Endothelial cell (in vitro differentiated cells): ENCODE results near the gene LYPLAL1. TPM values are rescaled to one million over a fixed set of nuclear protein-coding genes. Genes with fewer than 3 reads are reported as not detected.

Source experiments
- DNase-seq: peaks from one replicate; pipeline ENCODE4 v3.0.0; 2021; ENCODE audit warnings: low spot score
- H3K27ac Mint-ChIP-seq: one replicate; pipeline ENCODE4 v1.8.0; 2021; ENCODE audit warnings: mixed read lengths, inconsistent platforms; ENCODE audit not compliant: unreplicated experiment
- H3K27me3 Mint-ChIP-seq: one replicate; pipeline ENCODE4 v1.8.0; 2021; ENCODE audit warnings: mild to moderate bottlenecking, moderate library complexity, mixed read lengths, inconsistent platforms; ENCODE audit not compliant: unreplicated experiment
- H3K36me3 Mint-ChIP-seq: one replicate; pipeline ENCODE4 v1.8.0; 2021; ENCODE audit warnings: mild to moderate bottlenecking, low read depth, mixed read lengths, inconsistent platforms; ENCODE audit not compliant: unreplicated experiment
- H3K4me1 Mint-ChIP-seq: one replicate; pipeline ENCODE4 v1.8.0; 2021; ENCODE audit warnings: mild to moderate bottlenecking, mixed read lengths, inconsistent platforms; ENCODE audit not compliant: unreplicated experiment
- H3K4me3 Mint-ChIP-seq: one replicate; pipeline ENCODE4 v1.8.0; 2021; ENCODE audit warnings: mild to moderate bottlenecking, mixed read lengths, inconsistent platforms; ENCODE audit not compliant: unreplicated experiment
- H3K9me3 Mint-ChIP-seq: one replicate; pipeline ENCODE4 v1.8.0; 2021; ENCODE audit warnings: mixed read lengths, inconsistent platforms; ENCODE audit not compliant: unreplicated experiment
- CTCF ChIP-seq: fragments of 200-600 bp; sonication (generic); IDR thresholded peaks from one replicate; pipeline ENCODE4 v1.5.0; 2021; ENCODE audit warnings: antibody characterized with exemption; ENCODE audit not compliant: unreplicated experiment
- total RNA-seq: library from RNA; stranded (reverse); fragmentation: NEBNext Ultra II Directional; extraction: Animal tissue kit (Norgen Biotek cat#: 25700); gene quantifications from one replicate; pipeline ENCODE4 v1.2.1, GENCODE V29; 2021; ENCODE audit not compliant: unreplicated experiment

Gene LYPLAL1
- total RNA-seq, 1 donor from 2014 or later, result 20.7 TPM

DNA sequence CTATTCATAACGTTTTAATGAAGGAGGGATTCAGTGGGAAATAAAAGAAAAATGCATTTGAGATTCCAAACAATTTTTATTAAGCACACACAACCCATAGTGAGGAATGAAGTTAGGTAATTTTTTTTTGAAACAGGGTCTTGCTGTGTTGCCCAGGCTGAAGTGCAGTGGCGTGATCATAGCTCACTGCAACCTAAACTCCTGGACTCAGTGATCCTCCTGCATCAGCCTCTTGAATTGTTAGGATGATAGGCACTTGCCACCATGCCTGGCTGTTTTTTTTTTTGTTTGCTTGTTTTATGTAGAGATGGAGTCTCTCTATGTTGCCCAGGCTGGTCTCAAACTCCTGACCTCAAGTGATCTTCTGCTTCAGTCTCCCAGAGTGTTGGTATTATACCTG, 28.9 kb downstream of the LYPLAL1 start:
- no peak for DNase-seq
- no peak overlapping the region for H3K4me3 Mint-ChIP-seq
- H3K27me3 Mint-ChIP-seq, result no peaks in the 10 kb centered on the region
- no peaks in the 10 kb centered on the region for H3K9me3 Mint-ChIP-seq
- H3K36me3 Mint-ChIP-seq, result no peaks in the 10 kb centered on the region
- no peaks in the 10 kb centered on the region for H3K4me1 Mint-ChIP-seq
- H3K27ac Mint-ChIP-seq, result no peak overlapping the region
- no peak for TF ChIP-seq CTCF

- H3K4me1 Mint-ChIP-seq, result peaks cover 3% of the 10 kb centered on the region
- H3K36me3 Mint-ChIP-seq, result no peaks in the 10 kb centered on the region
- TF ChIP-seq CTCF, result no peak
Measured at GRCh38 chr1:219206350-219206749, 32.7 kb downstream of the LYPLAL1 start.

GRCh38 chr1:219209578-219209977, 35.9 kb downstream of the LYPLAL1 start:
- Mint-ChIP-seq H3K36me3 (no peaks in the 10 kb centered on the region), H3K4me1 (peaks cover 3% of the 10 kb centered on the region), H3K9me3 (no peaks in the 10 kb centered on the region), H3K27me3 (no peaks in the 10 kb centered on the region), H3K4me3 (no peak overlapping the region), H3K27ac (no peak overlapping the region)
- DNase-seq, result no peak
- TF ChIP-seq CTCF, result no peak

More at GRCh38 chr1:219206350-219206749, 32.7 kb downstream of the LYPLAL1 start:
- H3K27me3 Mint-ChIP-seq, result no peaks in the 10 kb centered on the region
- DNase-seq, result no peak
- H3K4me3 Mint-ChIP-seq, result no peak overlapping the region
- H3K9me3 Mint-ChIP-seq, result no peaks in the 10 kb centered on the region
- H3K27ac Mint-ChIP-seq, result no peak overlapping the region

DNA sequence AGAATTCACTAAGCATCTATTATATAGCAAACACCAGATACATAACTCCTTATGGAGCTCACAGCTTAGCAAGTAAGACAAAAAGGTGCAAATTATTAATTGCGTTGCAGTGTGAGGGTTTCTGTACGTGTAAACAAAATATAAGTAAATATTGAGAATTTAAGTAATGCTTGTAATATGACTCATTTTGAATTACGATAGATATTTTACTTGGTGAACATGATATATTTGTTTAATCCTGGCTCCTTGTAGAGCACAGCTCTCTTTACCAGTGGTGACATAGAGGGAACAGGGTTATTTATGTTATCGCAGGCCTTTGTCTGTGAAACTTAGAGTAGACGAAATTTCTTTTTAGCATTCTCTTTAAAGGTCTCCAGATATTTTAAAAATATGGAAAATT, 36.4 kb downstream of the LYPLAL1 start:
- H3K27me3 Mint-ChIP-seq, result no peaks in the 10 kb centered on the region
- peaks cover 3% of the 10 kb centered on the region for H3K4me1 Mint-ChIP-seq
- TF ChIP-seq CTCF, result no peak
- no peak for DNase-seq
- no peaks in the 10 kb centered on the region for H3K9me3 Mint-ChIP-seq
- H3K27ac Mint-ChIP-seq, result no peak overlapping the region
- no peaks in the 10 kb centered on the region for H3K36me3 Mint-ChIP-seq
- no peak overlapping the region for H3K4me3 Mint-ChIP-seq

GRCh38 chr1:219215477-219215876, 41.8 kb downstream of the LYPLAL1 start:
- no peak for TF ChIP-seq CTCF
- no peak for DNase-seq
- Mint-ChIP-seq H3K27me3 (no peaks in the 10 kb centered on the region), H3K27ac (no peak overlapping the region), H3K9me3 (no peaks in the 10 kb centered on the region), H3K4me1 (no peaks in the 10 kb centered on the region), H3K36me3 (no peaks in the 10 kb centered on the region), H3K4me3 (no peak overlapping the region)
